GM10248 (cell line): ENCODE measurements around the gene MEOX2.

Experiments used
- CTCF ChIA-PET: fragments of 300-600 bp; sonication (Branson Sonifier 250); formaldehyde crosslinking; extraction: SDS; loops from one replicate; lab custom pipeline; 2021; ENCODE audit warnings: antibody characterized with exemption; lab: Yijun Ruan, JAX
- POLR2A ChIA-PET: fragments of 350-650 bp; sonication (Branson Sonifier 250); formaldehyde crosslinking; extraction: SDS; loops from one replicate; lab custom pipeline; 2020; ENCODE audit warnings: antibody characterized with exemption; lab: Yijun Ruan, JAX
- DNase-seq: peaks from one replicate; pipeline ENCODE4 v3.0.0; 2012; ENCODE audit errors: extremely low spot score
- CTCF ChIP-seq: IDR thresholded peaks from 2 replicates; pipeline ENCODE4 v1.5.1; 2012; ENCODE audit warnings: mild to moderate bottlenecking, low read depth; ENCODE audit errors: extremely low read depth, missing control alignments, control extremely low read depth

The MEOX2 gene

GRCh38 chr7:15618275-15618674 lies 68.2 kb downstream of the MEOX2 start:
- DNase-seq = no peak
- ChIA-PET CTCF (no interaction called here), POLR2A (no interaction called here)
- no peak for TF ChIP-seq CTCF

DNA sequence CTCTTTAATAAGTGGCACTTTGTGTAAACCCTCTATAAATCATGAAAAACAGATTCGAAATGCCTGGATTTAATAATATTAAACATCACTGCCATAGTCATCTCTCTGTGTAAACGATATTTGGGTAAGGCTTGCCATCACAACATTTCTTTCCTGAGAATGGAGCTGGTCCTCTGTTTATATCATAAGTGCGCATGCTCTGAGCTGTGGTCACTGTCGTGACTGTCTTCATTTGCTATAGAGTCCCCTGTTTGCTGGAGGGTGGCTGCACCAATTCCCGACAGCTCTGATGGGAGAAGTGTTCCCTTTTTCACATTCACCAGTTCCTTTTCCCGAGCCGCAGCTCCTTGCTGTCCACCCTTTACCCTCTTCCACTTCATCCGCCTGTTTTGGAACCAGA lies 74.3 kb downstream of the MEOX2 start:
- no peak for TF ChIP-seq CTCF
- DNase-seq = no peak
- CTCF ChIA-PET = interaction anchor here (1.5 kb wide), 1 partner anchor 19 kb away, joined by 3 read pairs; no protein-coding TSS in a partner anchor
- POLR2A ChIA-PET = no interaction called here

DNA sequence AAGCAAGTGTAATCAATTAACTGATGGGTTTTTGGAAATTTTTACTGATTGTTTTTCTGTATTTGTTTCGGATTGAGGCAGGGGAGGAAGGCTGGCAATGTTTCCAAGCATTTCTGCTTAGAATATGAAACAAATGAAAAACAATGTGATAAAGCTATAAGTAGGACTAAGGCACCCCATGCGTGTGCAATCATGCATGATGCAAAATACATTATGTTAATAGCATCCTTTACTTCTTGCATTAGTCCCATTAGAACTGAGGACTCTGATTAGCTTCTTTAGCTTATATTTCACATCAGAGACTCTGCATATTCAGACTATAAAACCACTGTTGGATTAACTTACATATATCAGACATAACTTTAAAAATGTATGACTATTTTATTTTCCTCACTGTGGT lies 76.0 kb downstream of the MEOX2 start:
- POLR2A ChIA-PET = no interaction called here
- TF ChIP-seq CTCF = no peak
- DNase-seq = no peak
- CTCF ChIA-PET = interaction anchor here (1.1 kb wide), 1 partner anchor 9 kb away, joined by 4 read pairs; no protein-coding TSS in a partner anchor

DNA sequence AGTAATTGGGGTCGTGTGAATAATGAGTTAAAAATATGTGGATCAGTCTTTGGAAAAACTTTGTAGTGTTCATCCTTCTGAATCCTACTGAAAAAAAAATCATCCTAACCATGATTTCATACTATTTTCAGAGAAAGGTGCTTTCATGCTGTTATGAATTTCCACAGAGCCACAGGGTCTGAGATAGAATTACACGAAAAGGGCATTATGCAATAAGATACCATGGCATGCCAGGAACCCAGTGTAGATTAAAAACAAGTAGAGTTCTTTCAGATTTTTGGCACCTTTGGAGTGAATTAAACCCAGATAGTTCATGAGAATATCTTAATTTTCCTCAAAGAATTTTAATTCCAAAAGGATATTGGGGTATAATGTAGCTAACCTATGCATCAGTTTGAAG lies 77.2 kb downstream of the MEOX2 start:
- ChIA-PET POLR2A (no interaction called here), CTCF (interaction anchor here (1.1 kb wide), 1 partner anchor 8 kb away, joined by 4 read pairs; no protein-coding TSS in a partner anchor)
- TF ChIP-seq CTCF = no peak
- DNase-seq = no peak

GRCh38 chr7:15607529-15608210 lies 78.8 kb downstream of the MEOX2 start:
- CTCF ChIA-PET = no interaction called here
- no peak for DNase-seq
- TF ChIP-seq CTCF = no peak
- POLR2A ChIA-PET = no interaction called here

DNA sequence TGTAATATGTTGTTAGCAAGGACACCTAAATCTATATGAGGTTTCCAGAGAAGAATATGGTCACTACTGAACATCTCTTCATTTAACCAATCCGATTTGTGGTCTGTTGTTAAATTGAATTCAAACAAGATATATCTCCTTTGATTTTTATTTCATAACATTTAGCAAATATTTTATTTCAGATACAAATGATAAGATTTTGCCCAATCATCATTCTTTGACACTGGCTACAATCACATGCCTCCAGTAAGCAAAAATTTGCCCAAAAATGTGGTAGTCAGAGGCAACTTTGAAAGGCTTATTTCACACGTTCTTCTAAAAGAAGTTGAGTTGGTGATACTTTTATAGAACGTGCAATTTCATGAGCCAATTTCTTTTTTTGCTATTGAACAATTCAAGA lies 79.9 kb downstream of the MEOX2 start:
- POLR2A ChIA-PET = no interaction called here
- no peak for TF ChIP-seq CTCF
- CTCF ChIA-PET = no interaction called here
- DNase-seq = no peak
